T-helper 1 cell (primary cell): Measurements from ENCODE around the gene ATP8A2.

Source experiments
- DNase-seq, 5 donors: peaks; one replicate each; pipeline ENCODE4 v3.0.0-alpha.2; 2012 to 2020

Gene ATP8A2

GRCh38 chr13:25981060-25981459 is 609.3 kb downstream of the ATP8A2 start:
- no peak for DNase-seq

- DNase-seq, result no peak
Measured at GRCh38 chr13:25982907-25983306, 611.1 kb downstream of the ATP8A2 start.

- no peak for DNase-seq
Measured at GRCh38 chr13:25987987-25988386, 616.2 kb downstream of the ATP8A2 start.

GRCh38 chr13:25988661-25989060 is 616.9 kb downstream of the ATP8A2 start:
- DNase-seq, result no peak

GRCh38 chr13:25990801-25991200 is 619.0 kb downstream of the ATP8A2 start:
- no peak for DNase-seq

GRCh38 chr13:25992076-25992475 is 620.3 kb downstream of the ATP8A2 start:
- DNase-seq, result no peak

GRCh38 chr13:26007261-26008125 is 635.7 kb downstream of the ATP8A2 start:
- peak in 1 of 5 donors; percentile 3 for DNase-seq

- DNase-seq, result no peak
Measured at GRCh38 chr13:26010487-26011207, 638.9 kb downstream of the ATP8A2 start.

GRCh38 chr13:26011208-26011573 is 639.4 kb downstream of the ATP8A2 start:
- no peak for DNase-seq

- DNase-seq, result peak; percentile 21 to 59 (median 45)
Measured at GRCh38 chr13:26011996-26012821, 640.4 kb downstream of the ATP8A2 start.

- DNase-seq, result no peak
Measured at GRCh38 chr13:26012995-26013394, 641.2 kb downstream of the ATP8A2 start.

GRCh38 chr13:26015271-26016125 is 643.7 kb downstream of the ATP8A2 start:
- DNase-seq, result no peak

- no peak for DNase-seq
Measured at GRCh38 chr13:26016189-26016588, 644.4 kb downstream of the ATP8A2 start.

GRCh38 chr13:26017196-26017921 is 645.6 kb downstream of the ATP8A2 start:
- DNase-seq, result no peak

- no peak for DNase-seq
Measured at GRCh38 chr13:26017932-26018665, 646.3 kb downstream of the ATP8A2 start.

- no peak for DNase-seq
Measured at GRCh38 chr13:26019251-26019650, 647.5 kb downstream of the ATP8A2 start.

GRCh38 chr13:26019881-26020870 is 648.4 kb downstream of the ATP8A2 start:
- DNase-seq, result no peak

- no peak for DNase-seq
Measured at GRCh38 chr13:26020891-26021290, 649.1 kb downstream of the ATP8A2 start.

GRCh38 chr13:26021516-26021915 is 649.7 kb downstream of the ATP8A2 start:
- no peak for DNase-seq
